KOPT-K1 (cell line): ENCODE measurements around the gene OAT.

Experiments
- H3K27ac ChIP-seq: fragments of 200-600 bp; sonication (generic); 2 replicates; pipeline ENCODE4 v1.5.1; 2016; ENCODE audit warnings: antibody characterized with exemption, mild to moderate bottlenecking, low read depth, low read length; ENCODE audit not compliant: poor library complexity, severe bottlenecking
- H3K36me3 ChIP-seq: fragments of 200-600 bp; sonication (generic); 2 replicates; pipeline ENCODE4 v1.5.1; 2017; ENCODE audit warnings: antibody characterized with exemption, mild to moderate bottlenecking, low read length, moderate library complexity; ENCODE audit not compliant: insufficient read depth
- H3K9me3 ChIP-seq: fragments of 200-600 bp; sonication (generic); 2 replicates; pipeline ENCODE4 v1.5.1; 2017; ENCODE audit warnings: antibody characterized with exemption, low read length, mild to moderate bottlenecking; ENCODE audit not compliant: insufficient read depth, poor library complexity, severe bottlenecking

OAT gene

GRCh38 chr10:124425227-124425962 is 6.7 kb upstream of the OAT start:
- H3K27ac ChIP-seq, result no peak overlapping the region

GRCh38 chr10:124423813-124424212 is 5.1 kb upstream of the OAT start:
- H3K9me3 ChIP-seq, result no peaks in the 10 kb centered on the region
- H3K36me3 ChIP-seq, result no peaks in the 10 kb centered on the region
- H3K27ac ChIP-seq, result no peak overlapping the region

More at GRCh38 chr10:124425227-124425962, 6.7 kb upstream of the OAT start:
- Histone ChIP-seq H3K36me3 (no peaks in the 10 kb centered on the region), H3K9me3 (no peaks in the 10 kb centered on the region)

DNA sequence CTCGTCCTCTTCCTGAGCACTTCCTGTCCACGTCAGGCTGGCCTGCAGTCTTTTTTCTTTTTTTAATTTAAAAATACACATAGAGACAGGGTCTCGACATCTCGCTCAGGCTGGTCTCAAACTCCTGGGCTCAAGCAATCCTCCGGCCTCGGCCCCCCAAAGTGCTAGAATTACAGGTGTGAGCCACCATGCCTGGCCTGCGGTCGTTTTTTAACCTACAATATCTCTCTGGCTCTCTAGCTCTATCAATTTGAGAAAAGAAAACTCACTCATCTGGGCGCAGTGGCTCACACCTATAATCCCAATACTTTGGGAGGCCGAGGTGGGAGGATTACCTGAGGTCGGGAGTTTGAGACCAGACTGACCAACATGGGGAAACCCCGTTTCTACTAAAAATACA is 4.0 kb upstream of the OAT start:
- Histone ChIP-seq H3K9me3 (no peaks in the 10 kb centered on the region), H3K36me3 (no peaks in the 10 kb centered on the region), H3K27ac (no peak overlapping the region)

GRCh38 chr10:124420254-124420653 is 1.5 kb upstream of the OAT start:
- Histone ChIP-seq H3K27ac (no peak overlapping the region), H3K9me3 (no peaks in the 10 kb centered on the region), H3K36me3 (no peaks in the 10 kb centered on the region)

GRCh38 chr10:124419635-124420034 is 912 bp upstream of the OAT start:
- H3K36me3 ChIP-seq, result no peaks in the 10 kb centered on the region
- H3K9me3 ChIP-seq, result no peaks in the 10 kb centered on the region
- H3K27ac ChIP-seq, result no peak overlapping the region

- Histone ChIP-seq H3K27ac (no peak overlapping the region), H3K9me3 (no peaks in the 10 kb centered on the region), H3K36me3 (no peaks in the 10 kb centered on the region)
Observed at GRCh38 chr10:124417895-124418725, 613 bp downstream of the OAT start.

DNA sequence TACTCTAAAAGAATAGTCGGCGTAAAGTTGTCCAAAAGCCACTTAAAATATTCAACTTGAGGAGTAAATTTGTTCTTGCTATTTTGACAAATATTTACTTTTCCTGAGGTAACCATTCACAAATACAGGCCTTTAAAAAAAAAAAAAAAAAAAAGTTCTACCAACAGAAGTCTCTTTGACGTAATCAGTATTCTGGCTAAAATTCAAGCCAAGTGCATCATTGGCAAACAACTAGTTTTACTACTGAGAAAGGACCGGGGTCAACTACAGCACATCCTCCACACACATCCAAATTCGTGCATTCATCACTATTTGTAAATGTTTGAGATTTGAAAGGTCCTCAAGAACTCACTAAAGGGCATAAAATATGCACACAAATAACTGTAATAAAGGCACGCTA is 2.0 kb downstream of the OAT start:
- no peaks in the 10 kb centered on the region for H3K9me3 ChIP-seq
- H3K27ac ChIP-seq, result no peak overlapping the region
- H3K36me3 ChIP-seq, result no peaks in the 10 kb centered on the region

DNA sequence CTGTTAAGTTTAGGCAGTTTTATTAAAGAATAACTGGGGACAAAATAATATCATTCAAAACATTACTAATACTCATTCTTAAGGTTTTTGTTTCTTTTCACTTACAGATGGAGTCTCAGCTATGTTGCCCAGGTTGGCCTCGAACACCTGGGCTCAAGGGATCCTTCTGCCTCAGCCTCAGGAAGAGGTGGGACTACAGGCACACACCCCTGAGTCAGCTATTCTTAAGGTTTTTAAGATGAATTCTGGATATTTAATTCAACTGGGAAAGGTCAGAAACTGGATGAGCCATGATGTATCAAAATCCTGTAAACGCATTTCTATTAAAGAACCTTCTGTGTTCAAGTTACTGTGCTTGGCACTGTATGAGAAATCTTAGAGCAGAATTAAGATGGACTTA is 3.5 kb downstream of the OAT start:
- Histone ChIP-seq H3K9me3 (no peaks in the 10 kb centered on the region), H3K36me3 (peaks cover 5% of the 10 kb centered on the region; the same call in 1 of the 2 replicates), H3K27ac (no peak overlapping the region)

DNA sequence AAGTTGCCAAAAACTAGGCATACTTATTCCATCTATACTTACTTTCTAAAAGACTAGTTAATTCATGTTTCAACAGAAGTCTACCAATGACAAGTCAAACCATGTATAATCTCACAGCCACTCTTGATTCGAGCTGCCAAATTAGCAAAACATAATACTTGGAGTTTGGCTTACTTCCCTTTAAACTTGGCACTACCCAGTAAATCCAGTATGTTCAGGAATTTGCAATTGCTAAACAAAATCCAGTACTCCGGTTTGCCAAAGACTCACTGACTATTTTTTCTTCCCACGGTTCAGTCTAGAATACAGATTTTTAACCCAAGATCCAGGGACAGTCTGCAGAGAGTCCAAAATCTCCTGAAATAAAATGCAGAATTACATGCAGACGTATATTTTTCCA is 4.6 kb downstream of the OAT start:
- Histone ChIP-seq H3K9me3 (no peaks in the 10 kb centered on the region), H3K36me3 (peaks cover 8% of the 10 kb centered on the region; the same call in 1 of the 2 replicates), H3K27ac (no peak overlapping the region)

DNA sequence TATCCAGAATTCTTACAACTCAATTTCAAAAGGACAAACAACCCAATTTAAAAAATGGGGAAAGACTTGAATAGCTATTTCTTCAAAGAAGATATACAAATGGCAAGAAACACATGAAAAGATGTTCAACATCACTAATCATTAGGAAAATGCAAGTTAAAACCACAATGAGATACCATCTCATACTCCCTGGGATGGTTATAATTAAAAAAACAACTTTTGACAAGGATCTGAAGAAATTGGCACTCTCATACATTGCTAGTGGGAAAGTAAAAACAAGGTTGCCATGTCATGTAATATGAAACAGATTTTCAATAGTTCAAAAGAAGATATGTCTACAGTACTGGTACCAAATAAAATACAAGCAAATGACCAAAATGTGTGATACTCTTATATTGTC is 9.0 kb downstream of the OAT start:
- Histone ChIP-seq H3K36me3 (peaks cover 37% of the 10 kb centered on the region; the same call in 1 of the 2 replicates), H3K27ac (no peak overlapping the region), H3K9me3 (no peaks in the 10 kb centered on the region)

GRCh38 chr10:124408357-124408756 is 10.4 kb downstream of the OAT start:
- Histone ChIP-seq H3K36me3 (peaks cover 42% of the 10 kb centered on the region; the same call in 1 of the 2 replicates), H3K9me3 (no peaks in the 10 kb centered on the region), H3K27ac (no peak overlapping the region)

DNA sequence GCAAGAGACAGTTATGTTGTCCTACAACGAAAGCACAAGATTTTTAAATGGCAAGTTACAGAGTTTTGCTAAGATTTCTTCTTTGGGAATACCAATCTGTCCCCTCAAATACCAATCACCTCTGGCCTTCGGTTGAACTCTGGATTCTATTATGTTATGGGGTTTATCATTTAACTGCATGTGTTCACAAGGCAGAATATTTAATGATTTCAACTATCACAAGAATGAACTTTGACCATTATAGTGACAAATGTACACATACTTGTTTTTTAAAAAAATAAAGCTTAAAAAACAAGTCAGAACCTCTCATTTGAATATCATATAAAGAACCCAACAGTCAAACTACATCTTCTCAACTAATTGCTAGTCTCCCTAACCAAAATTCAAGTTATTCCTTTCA is 11.3 kb downstream of the OAT start:
- Histone ChIP-seq H3K9me3 (no peaks in the 10 kb centered on the region), H3K27ac (no peak overlapping the region), H3K36me3 (peaks cover 51% of the 10 kb centered on the region; the same call in 1 of the 2 replicates)

GRCh38 chr10:124403548-124403947 is 15.2 kb downstream of the OAT start:
- Histone ChIP-seq H3K27ac (peak overlapping the region; percentile 9), H3K36me3 (peaks cover 57% of the 10 kb centered on the region; the same call in 1 of the 2 replicates), H3K9me3 (no peaks in the 10 kb centered on the region)

DNA sequence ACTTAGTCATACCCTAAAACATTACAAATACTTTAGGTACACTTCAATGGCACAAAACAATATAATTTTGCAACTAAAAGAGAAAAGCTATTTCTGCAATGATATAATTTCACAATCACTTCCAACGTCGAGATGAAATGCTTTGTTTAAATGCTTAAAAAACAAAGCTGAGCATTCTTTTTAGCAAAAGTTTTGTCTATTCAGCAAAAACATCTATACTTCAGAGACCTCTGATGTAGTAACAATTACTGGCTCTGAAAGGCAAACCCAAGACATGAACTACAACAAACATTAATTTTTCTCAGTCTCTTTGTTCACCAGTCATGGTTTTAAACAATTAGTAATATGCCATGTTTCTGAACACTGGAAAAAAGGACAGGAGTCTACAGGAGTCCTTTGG is 16.4 kb downstream of the OAT start:
- Histone ChIP-seq H3K27ac (no peak overlapping the region), H3K9me3 (no peaks in the 10 kb centered on the region), H3K36me3 (peaks cover 56% of the 10 kb centered on the region; the same call in 1 of the 2 replicates)

- no peaks in the 10 kb centered on the region for H3K9me3 ChIP-seq
- H3K36me3 ChIP-seq, result peaks cover 50% of the 10 kb centered on the region; the same call in 1 of the 2 replicates
- no peak overlapping the region for H3K27ac ChIP-seq
Observed at GRCh38 chr10:124401633-124402032, 17.1 kb downstream of the OAT start.
